HuH-7 (cell line): ENCODE data around the gene PRKAR1B.
"Not testable (repeated sequence)": the region's sequence is repeated elsewhere in the genome, so short reads cannot be mapped to it uniquely, and the experiment has no call there.

Experiments used
- DNase-seq: peaks from one replicate; pipeline ENCODE4 v3.0.0; 2011; ENCODE audit warnings: low spot score

Gene PRKAR1B

GRCh38 chr7:641966-642365 is 85.1 kb downstream of the PRKAR1B start:
- no peak for DNase-seq

- no peak for DNase-seq
Measured at GRCh38 chr7:641269-641671, 85.8 kb downstream of the PRKAR1B start.

- DNase-seq: no peak
Measured at GRCh38 chr7:638256-639011, 88.6 kb downstream of the PRKAR1B start.

GRCh38 chr7:637826-638225 is 89.3 kb downstream of the PRKAR1B start:
- no peak for DNase-seq

- DNase-seq: peak; percentile 91
Measured at GRCh38 chr7:636396-636795, 90.7 kb downstream of the PRKAR1B start.

GRCh38 chr7:635687-636382 is 91.2 kb downstream of the PRKAR1B start:
- not testable (repeated sequence) for DNase-seq

- DNase-seq: no peak
Measured at GRCh38 chr7:635227-635626, 91.9 kb downstream of the PRKAR1B start.

- DNase-seq: no peak
Measured at GRCh38 chr7:633381-634018, 93.6 kb downstream of the PRKAR1B start.

GRCh38 chr7:632831-633210 is 94.3 kb downstream of the PRKAR1B start:
- DNase-seq: no peak

GRCh38 chr7:631964-632830 is 94.9 kb downstream of the PRKAR1B start:
- no peak for DNase-seq

- DNase-seq: no peak
Measured at GRCh38 chr7:631291-631711, 95.8 kb downstream of the PRKAR1B start.

- DNase-seq: no peak
Measured at GRCh38 chr7:630539-630938, 96.5 kb downstream of the PRKAR1B start.

- no peak for DNase-seq
Measured at GRCh38 chr7:630111-630511, 97.0 kb downstream of the PRKAR1B start.

GRCh38 chr7:628826-629225 is 98.3 kb downstream of the PRKAR1B start:
- DNase-seq: no peak

- no peak for DNase-seq
Measured at GRCh38 chr7:628402-628763, 98.7 kb downstream of the PRKAR1B start.

- DNase-seq: no peak
Measured at GRCh38 chr7:627661-628401, 99.2 kb downstream of the PRKAR1B start.

GRCh38 chr7:625376-625971 is 101.6 kb downstream of the PRKAR1B start:
- DNase-seq: no peak

GRCh38 chr7:623464-623863 is 103.6 kb downstream of the PRKAR1B start:
- no peak for DNase-seq

- no peak for DNase-seq
Measured at GRCh38 chr7:621572-622285, 105.4 kb downstream of the PRKAR1B start.

- DNase-seq: no peak
Measured at GRCh38 chr7:620885-621284, 106.2 kb downstream of the PRKAR1B start.

- no peak for DNase-seq
Measured at GRCh38 chr7:620056-620455, 107.0 kb downstream of the PRKAR1B start.
